ENCODE results near the gene FGFBP3.

DNA sequence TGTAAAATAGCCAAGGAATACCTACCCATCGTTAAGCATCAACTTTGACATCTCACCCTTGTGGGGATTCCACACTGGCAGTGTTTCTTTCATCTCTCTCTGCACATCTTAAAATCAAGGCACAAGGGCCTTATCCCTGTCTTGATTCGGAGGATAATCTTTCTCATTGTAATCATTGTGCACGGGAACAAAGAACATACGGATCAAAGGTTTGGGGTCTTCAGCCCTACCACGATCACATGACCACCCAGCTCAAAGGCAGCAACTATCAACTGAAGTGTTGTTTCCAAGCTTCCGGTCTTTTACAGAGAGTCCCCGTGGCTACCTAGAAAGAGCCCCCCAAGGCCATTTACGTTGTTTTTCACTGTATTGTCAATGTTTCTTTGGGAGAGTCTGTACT is 11.9 kb downstream of the FGFBP3 start:
- TF ChIP-seq, protein P1, sequence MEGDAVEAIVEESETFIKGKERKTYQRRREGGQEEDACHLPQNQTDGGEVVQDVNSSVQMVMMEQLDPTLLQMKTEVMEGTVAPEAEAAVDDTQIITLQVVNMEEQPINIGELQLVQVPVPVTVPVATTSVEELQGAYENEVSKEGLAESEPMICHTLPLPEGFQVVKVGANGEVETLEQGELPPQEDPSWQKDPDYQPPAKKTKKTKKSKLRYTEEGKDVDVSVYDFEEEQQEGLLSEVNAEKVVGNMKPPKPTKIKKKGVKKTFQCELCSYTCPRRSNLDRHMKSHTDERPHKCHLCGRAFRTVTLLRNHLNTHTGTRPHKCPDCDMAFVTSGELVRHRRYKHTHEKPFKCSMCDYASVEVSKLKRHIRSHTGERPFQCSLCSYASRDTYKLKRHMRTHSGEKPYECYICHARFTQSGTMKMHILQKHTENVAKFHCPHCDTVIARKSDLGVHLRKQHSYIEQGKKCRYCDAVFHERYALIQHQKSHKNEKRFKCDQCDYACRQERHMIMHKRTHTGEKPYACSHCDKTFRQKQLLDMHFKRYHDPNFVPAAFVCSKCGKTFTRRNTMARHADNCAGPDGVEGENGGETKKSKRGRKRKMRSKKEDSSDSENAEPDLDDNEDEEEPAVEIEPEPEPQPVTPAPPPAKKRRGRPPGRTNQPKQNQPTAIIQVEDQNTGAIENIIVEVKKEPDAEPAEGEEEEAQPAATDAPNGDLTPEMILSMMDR (IDR thresholded peaks at IDR 0.05 in 8 of 11, conservative IDR thresholded peaks at IDR 0.05 in 3 of 11): no peak
- TF ChIP-seq POLR2A (IDR thresholded peaks at IDR 0.05): no peak
